ENCODE data around the gene MACROD1.
"Not testable (repeated sequence)": the region's sequence is repeated elsewhere in the genome, so short reads cannot be mapped to it uniquely, and the experiment has no call there.

Gene MACROD1

DNA sequence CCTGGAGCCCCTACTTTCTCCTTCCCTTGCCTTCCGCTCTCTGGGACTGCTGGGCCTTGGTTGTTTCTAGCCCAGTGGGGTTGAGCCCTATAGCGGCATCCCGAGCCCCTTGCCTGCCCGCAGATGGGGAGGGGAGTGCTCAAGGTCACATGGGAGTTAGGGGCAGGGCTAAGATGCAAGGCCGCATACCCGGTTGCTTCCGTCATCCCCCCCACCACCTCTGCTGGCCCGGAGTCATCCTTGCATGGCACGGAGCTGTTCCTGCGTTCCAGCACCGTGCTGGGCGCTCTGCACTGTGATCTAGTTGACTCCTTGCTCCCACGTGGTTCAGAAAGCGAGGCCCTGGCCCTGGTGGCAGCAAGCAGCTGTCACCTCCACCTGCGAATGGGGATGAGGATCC lies 112.2 kb downstream of the MACROD1 start:
- DNase-seq (ENCODE audit: low read depth) = no peak

DNA sequence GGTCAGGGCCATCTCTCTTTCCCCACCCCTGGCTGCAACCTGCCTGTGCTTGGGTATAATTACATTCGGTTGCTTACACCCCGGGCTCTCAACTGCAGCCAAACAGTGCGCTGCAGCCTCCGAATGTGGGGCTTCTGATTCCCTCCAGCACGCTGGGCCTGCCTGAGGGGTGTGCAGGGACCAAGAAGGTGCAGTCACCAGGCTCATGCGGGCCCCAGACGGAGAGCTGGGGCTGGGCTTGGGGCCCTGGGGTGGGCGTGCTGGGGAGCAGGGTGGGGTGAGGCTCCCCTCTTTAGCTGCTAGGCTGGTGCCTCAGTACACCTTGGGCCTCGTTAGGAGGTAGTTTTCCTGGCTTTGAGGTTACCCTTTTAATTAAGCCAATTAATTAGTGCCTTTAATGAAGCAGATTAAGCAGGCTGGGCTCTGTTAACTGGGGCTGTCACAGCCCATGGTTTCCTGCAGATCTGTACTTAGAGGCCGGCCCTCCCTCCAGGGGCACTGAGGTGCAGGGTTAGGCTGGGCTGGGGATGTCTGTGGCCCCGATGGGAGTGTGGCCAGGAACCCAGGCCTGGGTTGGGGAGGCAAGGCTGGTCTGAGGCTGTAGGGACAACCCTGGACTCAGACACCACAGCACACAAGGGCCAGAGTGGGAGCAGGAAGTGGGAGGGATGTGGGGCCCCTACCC lies 112.8 kb downstream of the MACROD1 start:
- DNase-seq (ENCODE audit: low read depth) = no peak

DNA sequence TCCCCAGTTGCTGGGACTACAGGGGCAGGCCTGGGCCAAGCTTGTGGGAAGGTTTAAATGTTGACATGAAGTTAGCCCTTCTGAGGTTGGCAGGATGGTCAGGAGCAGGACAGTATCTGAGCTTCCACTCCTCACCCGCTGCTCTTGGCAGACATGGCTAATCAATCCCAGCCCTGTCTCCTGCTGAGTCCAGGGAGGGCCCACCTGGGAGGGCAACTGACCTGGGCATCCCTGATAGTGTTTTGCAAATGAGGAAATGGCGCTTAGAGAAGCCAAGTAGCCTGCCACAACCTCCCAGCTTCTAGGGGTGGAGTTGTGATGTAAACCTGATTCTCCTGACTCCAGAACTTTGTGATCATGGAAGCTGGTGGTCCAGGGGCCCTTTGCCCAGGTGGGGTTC lies 113.5 kb downstream of the MACROD1 start:
- DNase-seq (ENCODE audit: low read depth) = no peak

DNA sequence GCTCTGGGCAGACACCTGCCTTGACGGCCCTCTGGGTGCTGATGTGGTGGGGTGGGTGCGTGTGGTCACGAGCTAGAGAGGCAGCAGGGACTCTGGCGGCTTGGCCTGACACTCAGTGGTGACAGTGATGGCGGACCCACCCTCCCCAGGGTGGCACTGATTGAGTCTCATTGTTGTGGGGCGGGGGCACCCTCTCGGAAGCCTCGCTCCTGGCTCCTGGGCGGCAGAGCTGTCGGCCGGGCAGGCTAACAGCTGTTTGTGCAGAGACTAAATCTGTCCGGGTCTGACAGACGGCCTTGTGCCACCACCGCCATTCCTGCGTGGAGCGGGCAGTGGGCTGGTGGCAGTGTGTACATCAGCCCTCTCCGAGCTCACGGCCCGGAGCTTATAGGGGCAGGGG lies 114.6 kb downstream of the MACROD1 start:
- no peak for DNase-seq (ENCODE audit: low read depth)

DNA sequence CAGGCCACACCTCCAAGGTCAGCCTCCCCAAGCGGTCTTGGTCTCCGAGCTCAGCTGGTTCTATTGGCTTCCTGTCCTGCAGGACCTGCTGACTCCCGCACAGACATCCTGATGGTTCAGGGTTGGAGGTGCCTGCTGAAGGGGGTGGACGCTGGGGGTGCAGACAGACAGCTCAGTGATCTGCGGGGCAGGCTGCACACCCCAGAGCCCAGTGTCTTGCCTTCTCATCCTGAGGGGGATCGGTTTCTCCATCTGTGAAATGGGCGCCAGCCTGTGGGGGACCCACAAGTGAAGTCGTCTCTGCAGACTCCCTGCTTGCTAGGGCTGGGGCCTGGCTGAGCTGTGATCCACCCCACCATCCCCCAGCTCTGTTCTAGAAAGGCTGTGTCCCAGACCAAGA lies 116.4 kb downstream of the MACROD1 start:
- DNase-seq (ENCODE audit: low read depth) = no peak

DNA sequence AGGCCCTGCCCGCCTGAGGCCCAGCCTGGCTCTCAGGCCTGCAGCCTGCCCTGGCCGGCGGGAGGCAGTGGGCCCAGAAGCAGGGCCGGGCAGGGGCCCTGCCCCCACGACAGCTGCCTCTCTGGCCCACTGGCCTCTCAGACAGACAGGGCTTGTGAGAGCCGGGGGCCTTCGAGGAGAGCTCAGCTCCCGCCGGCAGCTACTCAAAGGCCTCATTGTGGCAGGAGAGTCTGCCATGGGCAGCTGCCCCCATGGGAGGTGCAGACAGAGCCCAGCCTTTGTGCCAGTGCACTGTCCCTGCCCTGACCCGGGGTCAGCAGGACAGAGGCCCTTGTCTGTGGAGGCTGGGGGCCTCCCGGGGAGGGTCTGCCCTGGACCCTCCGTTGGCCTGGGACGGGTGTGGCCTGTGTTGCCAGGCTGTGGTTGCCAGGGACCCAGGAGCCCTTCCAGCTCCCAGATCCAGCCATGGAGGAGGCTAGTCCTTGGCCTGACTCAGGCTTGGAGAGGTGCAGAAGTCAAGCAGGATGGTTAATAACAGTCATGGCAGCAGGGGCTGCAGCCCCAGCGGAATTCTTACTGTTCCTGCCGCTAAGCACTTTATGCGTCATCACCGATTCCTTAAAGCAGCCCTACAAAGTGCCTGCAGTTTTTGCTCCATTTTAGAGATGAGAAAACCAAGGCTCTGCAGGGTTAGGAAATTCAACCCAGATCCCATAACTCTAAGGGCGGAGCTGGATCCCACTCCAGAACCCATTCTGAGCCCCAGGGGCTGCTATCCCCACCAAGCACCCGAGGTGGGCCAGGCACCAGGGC lies 117.7 kb downstream of the MACROD1 start:
- DNase-seq (ENCODE audit: low read depth) = no peak

DNA sequence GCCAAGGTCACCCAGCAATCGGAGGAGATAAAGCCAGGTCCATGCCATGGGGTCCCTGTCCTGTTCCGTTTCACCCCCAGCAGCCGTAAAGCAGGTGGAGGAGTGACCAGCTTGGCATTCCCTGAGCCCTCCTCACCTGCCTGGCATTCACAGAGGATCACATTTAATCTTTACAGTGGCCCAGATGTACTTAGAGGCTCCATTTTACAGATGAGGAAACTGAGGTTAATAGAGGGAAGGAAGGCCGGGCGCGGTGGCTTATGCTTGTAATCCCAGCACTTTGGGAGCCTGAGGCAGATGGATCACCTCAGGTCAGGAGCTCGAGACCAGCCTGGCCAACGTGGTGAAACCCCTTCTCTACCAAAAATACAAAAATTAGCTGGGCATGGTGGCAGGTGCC lies 118.5 kb downstream of the MACROD1 start:
- DNase-seq (ENCODE audit: low read depth) = not testable (repeated sequence)

DNA sequence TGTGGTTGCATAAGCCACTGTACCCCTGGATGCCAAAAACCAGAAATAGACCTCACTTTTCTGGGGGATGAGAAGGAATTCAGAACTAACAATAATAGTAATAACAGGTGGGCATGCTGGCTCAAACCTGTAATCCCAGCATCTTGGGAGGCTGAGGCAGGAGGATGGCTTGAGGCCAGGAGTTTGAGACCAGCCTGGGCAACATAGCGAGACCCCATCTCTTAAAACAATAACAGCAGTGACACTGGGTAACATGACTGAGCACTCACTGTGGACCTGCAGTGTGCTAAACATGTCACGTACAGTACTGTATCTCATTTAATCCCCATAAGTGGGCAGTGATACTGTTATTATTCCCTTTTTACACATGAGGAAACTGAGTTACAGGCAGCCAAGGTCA lies 120.2 kb downstream of the MACROD1 start:
- no peak for DNase-seq (ENCODE audit: low read depth)

DNA sequence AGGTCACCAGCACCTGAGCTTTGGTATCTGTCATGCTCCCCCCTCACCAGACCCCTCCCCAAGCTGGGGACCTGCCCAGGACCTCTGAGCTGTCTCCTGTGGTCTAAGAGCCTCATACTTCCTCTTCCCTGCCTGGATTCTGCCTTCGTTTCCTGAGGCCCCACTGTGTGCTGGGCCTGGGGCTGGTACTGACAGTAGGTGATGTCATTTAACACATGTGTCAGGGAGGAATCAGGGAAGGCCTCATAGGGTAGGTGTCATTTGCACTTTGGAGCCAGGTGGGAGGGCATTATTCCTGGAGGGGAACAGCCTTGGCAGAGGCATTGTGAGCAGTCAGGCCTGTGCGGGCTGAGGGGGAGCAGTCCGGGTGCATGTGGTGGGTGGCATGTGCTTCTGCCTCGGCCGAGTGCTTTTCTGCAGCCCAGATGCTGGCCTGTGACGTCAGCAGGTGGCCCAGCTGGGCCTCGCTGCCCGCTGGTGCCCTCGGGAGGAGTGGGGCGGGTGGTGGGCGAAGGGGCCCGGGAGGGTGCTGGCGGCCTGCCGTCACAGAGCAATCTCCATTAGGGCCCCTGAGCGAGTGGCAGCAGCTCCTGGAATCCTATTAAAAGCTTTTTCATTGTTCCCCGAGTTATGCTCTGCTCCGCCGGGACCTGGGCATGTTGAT lies 121.1 kb downstream of the MACROD1 start:
- no peak for DNase-seq (ENCODE audit: low read depth)

DNA sequence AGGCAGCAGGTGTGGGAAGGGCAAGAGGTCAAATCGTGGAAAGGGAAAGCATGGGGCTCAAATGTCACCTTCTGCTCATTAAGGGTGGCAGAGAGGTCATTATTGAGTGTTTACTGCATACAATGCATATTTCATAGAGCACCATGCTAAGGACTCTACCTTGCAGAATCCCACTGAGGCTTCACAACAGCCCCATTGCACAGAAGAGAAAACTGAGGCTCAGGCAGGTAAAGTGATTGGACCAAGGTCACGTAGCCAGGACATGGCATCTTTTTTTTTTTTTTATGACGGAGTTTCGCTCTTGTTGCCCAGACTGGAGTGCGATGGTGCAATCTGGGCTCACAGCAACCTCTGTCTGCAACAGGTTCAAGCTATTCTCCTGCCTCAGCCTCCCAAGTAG lies 122.4 kb downstream of the MACROD1 start:
- DNase-seq (ENCODE audit: low read depth) = no peak

DNA sequence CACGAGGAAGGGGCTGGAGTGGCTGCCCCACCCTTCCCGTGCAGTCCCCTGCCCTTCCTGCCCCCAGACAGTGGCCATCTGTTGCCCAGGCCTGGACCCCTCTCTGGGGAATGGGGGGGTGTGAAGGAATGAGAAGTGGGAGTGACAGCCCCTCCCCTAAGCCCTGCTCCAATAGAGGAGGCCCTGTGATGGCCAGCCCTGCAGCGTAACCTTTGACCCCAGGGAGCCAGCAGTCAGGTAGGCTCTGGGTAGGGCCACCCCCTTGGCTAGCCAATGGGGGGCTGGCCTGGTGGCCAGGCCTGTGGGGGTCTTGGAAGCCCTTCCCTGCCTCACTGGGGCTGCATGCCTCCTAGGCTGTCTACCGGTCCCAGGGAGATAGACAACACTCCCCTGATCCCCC lies 123.6 kb downstream of the MACROD1 start:
- no peak for DNase-seq (ENCODE audit: low read depth)

DNA sequence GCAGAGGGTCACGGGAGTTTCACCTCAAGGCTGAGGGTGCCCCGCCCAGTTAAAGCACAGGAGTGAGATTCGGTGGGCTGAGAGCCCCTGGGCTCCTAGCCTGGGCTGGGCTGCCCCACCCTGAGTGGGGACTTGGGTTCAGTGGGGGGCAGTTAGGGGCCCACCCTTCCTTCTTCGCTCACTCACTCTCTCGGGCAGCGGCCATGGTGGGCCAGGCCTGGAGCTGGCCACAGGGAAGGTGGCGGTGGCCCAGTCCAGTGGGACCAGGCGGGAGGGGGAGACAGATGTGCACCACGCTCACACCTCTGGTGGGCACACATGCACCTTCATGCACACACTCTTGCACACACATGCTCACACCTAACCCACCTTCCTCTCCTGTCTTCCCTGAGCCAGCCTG lies 124.1 kb downstream of the MACROD1 start:
- DNase-seq (ENCODE audit: low read depth) = no peak

DNA sequence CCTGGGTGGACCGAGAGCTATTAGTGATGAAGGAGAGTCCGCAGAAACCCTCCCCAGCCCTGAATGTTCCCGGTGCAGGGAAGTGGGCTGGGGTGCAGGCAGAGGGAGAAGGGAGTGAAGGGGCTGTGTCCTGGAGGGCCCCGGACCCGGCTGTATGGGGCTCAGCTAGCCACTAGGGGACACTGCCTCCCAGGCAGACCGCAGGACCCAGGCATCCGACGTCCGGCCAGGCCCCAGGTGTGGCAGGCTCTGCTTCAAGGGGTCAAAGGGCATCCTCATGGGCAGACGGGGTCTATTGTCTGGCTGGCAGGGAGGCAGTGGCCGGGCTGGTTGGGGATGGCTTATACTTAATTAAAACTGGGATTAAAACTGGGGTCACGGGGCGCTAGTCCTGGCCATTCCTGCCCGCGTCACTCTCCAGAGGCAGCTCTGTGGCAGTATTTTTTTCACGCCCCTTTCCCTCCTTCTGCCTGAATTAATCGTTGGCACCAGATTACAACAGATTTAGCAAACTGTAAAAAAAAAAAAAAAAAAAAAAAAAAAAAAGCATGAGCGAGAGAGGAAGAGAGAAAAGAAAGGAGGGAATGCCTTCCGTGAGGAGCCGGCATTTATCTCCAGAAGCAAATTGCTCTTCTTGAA lies 125.1 kb downstream of the MACROD1 start:
- DNase-seq (ENCODE audit: low read depth) = no peak

DNA sequence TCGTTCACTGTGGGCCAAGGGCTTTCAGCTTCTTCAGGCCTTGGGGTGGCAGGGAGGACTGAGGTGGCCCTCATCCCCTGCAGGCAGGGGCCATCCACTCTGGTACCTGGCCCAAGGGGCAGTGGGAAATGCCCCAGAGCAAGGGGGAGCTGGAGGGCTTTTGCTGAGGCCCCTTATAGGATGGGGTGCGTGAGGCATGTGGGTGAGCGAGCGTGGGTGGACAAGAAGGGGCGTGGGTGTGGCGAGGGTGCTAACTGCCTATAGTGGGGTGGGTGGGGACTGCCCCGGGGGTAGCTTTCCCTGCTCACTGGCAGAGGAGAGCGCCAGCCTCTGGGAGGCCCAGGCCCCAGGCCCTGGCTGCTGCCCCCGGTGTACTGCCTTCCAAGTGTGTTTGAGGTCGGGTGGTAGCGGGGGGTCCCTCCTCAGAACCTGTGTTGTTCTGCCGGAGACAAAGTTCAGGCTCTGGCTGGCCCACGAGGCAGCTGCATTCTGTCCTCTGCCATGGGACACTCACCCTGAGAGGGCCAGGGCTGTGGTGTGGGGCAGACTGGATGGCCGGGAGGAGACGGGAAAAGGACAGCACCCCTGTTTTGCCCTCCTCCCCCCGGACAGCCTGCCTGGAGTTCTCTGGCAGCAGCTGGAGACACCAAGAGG lies 126.8 kb downstream of the MACROD1 start:
- no peak for DNase-seq (ENCODE audit: low read depth)

DNA sequence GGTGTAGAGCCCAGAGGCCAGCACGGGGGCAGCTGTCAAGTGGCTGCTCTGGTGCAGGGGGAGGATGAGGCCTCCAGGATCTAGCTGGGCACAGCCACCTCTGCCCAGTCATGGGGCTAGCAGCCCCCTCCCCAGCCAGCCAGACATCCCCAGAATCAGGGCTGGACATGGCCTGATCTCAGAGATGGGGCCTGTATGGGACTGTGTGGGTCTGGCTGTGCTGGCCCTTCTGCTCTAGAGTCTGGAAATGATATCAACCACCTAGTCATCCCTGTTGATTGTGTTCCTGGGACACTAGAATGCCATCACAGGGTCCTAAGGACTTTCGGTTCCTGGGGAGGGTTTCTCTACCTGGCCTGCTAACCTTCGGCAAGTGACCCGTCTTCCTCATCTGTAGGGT lies 127.4 kb downstream of the MACROD1 start:
- DNase-seq (ENCODE audit: low read depth) = no peak

DNA sequence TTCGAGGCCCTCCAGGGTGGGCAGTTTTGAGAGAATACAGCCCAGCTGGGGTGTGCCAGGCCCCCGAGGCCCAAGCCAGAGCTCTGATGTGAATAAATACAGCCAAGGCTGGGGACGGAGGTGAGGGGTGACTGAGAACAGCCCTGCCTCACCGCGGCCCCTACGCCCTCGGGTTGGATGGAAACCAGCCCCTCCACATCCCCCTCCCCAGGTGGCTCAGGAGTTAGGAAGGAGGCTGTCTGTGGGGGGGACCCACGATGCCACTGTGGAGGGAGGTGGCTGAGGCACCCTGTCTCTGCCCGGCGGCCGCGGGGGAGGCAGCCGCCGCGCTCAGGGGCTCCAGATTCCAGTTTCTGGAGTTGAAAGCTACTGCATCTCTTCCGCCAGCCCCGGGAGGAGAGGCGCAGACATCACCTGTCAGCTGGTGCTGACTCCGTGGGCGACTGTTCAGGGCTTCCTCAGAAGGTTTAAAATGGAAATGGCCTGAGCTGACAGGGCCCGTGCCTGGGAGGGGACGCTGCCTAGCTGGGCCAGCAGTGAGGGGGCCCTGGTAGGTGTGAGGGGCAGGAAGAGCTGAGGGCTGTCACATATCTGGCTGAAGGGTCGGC lies 128.8 kb downstream of the MACROD1 start:
- DNase-seq (ENCODE audit: low read depth) = no peak

DNA sequence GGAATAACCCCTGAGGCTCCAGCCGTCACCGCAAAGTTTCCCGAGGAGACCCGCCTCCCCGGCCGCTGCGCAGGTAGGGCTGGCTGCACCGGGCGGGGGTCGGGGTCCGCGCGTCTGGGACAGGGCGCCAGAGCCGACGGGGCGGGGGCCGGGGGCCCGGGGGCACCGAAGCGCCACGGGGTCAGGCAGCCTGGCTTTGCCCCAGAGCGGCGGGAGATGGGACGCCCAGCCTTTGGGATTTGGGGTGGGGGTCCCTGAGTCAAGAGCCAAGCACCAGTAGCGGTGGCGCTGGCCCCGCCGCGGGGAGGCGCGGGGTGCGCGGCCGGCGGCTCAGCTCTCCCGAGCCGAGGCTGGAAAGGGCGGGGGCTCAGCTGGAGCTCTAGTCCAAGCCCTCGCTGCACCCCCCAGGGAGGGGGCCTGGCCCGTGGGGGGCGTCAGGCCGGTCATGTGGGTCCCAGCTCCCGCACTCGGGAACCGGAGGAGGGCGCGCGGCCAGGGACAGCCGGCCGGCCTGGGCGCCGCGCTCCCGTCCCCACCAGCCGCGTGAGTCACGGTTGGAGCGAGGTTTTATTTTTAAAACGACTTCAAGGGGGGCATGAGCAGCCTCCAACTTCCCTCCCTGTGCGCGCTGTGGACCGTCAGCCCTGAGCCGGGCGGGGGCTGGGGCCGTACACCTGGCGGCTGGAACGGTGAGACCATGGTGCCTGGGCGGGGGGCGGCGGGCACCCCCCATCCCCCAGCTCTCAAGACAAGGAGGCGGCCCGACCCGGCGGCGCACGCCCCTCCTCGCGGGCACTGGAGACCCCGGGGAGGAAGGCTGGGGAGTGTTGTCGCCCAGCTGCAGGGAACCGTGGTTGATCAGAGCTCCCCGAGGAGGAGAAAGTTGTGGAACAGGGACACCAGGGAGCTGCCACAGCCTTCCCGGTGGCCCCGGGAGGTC lies 129.6 kb downstream of the MACROD1 start:
- DNase-seq (ENCODE audit: low read depth) = peak; percentile 10

DNA sequence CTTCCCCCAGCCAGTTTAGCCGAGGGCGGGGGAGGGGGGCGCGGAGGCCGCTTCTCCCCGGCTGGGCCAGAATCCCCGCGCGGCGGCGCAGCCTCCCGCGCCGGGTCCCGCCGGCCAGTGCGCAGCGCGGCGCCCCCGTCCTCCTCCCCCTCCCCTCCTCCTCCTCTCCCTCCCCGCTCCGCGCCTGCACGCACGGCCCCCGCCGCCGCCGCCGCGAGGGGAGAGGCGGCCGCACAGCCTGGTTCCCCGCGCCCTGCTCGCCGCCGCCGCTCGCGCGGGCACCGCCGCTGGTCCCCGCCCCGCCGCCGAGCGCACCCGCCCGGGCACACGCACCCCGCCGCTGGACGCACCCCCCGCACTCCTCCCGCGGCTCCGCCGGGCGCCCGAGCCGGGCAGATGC lies 130.3 kb downstream of the MACROD1 start, which contains the start of gene FLRT1:
FLRT1 (plus strand) TSS at position 356 of the 400 bp plus-strand sequence. CDS start 80,337 bp downstream, outside the sequence.
- no peak for DNase-seq (ENCODE audit: low read depth)

DNA sequence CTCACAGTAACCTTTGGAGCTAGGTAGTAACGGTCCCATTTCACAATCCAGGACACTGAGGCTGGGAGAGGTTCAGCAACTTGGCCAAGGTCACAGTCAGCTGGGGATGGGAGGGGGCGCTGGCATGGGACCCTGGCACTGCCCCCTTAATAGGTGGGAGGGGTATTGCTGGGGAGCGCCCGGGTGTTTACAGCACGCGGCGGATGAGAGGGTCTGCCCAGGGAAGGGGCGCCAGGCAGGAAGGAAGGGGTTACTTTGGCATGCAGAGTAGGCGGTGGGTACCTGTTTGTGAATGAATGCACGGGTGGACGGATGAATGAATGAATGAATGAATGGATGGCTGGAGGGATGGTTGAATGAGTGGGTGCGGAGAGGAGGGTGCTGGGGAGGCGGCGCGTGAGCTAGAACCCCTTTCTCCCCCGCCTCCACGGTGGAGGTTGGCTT lies 130.8 kb downstream of the MACROD1 start:
- no peak for DNase-seq (ENCODE audit: low read depth)

DNA sequence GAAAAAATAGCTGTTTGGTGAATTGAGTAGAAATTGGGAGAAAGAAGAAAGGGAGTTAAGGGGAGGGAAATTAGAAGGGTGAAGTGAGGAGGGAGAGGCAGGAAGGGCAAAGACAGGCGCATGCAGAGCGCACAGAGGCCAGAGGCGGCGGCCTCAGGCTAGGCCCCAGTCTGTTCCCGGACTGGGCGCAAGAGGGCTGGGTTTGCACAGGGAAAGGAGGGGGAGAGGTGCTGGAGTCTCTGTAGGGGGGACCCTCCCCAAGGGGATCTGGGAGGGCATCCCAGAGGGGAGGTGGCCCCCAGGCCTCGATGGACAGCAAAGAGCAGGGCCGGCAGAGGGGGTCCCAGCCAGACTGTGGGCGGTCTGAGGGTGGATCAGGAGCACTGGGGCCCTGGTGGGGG lies 131.5 kb downstream of the MACROD1 start:
- DNase-seq (ENCODE audit: low read depth) = no peak
